NCI-H748 (cell line): Measurements from ENCODE around the gene BLM.
"Not testable (repeated sequence)": the region's sequence is repeated elsewhere in the genome, so short reads cannot be mapped to it uniquely, and the experiment has no call there.

ENCODE experiments used
- DNase-seq: peaks from one replicate; lab custom pipeline; 2025; ENCODE audit not compliant: unreplicated experiment; lab: John Stamatoyannopoulos, UW

BLM gene

DNA sequence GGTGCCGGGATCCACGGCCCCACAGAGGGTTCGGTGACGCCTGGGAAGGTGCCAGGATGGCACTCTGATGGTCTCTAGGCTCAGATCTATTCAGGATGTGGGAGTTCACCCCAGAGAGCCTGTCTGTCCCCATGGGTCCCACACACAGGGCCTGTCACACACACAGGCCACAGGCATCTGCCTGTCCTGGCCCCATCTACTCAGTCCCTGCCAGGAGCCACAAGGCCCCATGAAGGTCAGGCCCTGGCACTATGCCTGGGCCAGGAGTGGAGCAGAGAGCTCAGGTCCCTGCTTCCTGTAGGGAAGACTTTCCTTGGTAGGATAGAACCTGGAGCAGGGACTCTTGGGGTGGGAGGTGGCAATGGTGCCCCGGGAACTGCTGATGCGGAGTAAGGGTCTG is 102.2 kb downstream of the BLM start:
- no peak for DNase-seq

- no peak for DNase-seq
Observed at GRCh38 chr15:90819850-90820249, 102.7 kb downstream of the BLM start.

GRCh38 chr15:90820481-90820880 is 103.3 kb downstream of the BLM start:
- no peak for DNase-seq

DNA sequence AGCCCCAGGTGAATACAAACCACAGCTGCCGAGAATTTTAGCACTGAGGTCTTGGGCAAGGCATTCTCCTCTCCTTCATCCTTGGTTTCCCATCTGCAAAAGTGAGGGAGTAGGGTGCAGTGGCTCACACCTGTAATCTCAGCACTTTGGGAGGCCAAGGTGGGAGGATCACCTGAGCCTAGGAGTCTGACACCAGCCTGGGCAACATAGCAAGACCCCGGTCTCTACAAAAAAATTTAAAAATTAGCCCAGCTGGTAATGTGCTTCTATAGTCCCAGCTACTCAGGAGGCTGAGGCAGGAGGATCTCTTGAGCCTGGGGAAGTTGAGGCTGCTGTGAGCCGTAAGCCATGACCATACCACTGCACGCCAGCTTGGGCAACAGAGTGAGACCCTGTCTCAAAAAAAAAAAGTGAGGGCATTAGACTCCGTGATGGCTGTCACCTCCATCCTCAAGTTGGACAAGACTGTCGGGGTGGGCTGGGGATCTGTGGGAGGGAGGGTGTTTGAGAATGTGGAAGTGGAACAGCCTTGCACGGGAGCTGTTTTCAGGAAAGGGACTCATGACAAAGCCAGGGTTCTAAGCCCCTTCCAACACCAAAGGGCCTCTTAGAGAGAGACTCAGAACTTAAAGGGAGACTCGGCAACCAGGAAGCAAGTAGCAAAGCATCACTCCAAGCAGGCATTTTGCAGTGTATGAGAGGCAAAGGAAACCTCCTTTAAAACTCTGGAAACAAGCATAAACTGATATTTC is 105.2 kb downstream of the BLM start:
- DNase-seq: no peak

DNA sequence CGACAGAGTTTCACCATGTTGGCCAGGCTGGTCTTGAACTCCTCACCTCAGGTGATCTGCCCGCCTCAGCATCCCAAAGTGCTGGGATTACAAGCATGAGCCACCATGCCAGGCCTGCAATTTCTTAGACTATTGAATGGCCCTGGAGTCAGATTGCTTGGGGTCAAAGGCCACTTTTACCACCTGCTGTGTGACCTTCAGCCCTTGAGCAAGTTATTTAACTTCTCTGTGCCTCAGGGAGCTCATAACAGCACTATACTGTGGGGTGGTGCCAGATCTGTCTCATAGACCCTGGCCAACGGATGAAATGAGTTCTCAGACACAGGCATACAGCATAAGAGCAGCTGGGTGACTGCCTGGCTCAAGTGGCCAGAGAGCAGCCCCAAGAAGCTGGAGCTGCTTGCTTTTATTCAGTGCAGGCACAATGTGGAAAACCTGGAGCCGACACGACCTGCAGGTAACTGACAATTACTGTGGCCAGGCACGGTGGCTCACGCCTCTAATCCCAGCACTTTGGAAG is 106.4 kb downstream of the BLM start:
- no peak for DNase-seq

DNA sequence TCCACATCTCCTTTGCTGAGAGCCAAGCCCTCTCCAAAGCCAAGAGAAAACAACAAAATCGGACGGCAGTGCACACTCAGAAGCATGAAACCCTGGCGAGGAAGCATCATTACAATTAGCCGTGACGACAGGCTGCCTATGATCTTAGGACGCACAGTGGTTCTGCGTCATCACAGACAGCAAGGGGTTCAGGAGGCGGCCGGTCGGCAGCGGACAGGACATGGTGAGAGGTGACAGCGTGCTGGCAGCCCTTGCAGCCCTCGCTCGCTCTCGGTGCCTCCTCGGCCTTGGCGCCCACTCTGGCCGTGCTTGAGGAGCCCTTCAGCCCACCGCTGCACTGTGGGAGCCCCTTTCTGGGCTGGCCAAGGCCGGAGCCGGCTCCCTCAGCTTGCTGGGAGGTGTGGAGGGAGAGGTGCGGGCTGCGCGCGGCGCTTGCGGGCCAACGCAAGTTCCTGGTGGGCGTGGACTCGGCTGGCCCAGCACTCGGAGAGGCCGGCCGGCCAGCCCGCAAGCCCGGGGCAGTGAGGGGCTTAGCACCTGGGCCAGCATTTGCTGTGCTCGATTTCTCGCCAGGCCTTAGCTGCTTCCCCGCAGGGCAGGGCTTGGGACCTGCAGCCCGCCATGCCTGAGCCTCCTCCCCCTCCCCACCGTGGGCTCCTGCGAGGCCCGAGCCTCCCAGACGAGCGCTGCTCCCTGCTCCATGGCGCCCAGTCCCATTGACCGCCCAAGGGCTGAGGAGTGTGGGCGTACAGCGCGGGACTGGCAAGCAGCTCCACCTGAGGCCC is 108.2 kb downstream of the BLM start:
- not testable (repeated sequence) for DNase-seq

DNA sequence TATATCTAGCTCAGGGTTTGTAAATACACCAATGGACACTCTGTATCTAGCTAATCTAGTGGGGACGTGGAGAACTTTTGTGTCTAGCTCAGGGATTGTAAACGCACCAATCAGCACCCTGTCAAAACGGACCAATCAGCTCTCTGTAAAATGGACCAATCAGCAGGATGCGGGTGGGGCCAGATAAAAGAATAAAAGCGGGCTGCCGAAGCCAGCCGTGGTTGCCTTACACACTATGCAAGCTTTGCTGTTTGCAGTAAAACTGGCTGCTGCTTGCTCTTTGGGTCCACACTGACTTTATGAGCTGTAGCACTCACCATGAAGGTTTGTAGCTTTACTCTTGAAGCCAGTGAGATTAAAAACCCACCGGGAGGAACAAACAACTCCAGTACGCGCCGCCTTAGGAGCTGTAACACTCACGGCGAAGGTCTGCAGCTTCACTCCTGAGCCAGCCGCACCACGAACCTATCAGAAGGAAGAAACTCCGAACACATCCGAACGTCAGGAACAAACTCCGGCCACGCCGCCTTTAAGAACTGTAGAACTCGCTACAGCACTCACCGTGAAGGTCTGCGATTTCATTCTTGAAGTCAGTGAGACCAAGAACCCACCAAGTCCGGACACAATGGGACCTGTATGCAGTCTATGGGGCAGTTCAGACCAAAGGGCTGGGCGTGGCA is 109.2 kb downstream of the BLM start:
- DNase-seq: not testable (repeated sequence)

- DNase-seq: no peak
Observed at GRCh38 chr15:90826886-90827435, 109.8 kb downstream of the BLM start.

DNA sequence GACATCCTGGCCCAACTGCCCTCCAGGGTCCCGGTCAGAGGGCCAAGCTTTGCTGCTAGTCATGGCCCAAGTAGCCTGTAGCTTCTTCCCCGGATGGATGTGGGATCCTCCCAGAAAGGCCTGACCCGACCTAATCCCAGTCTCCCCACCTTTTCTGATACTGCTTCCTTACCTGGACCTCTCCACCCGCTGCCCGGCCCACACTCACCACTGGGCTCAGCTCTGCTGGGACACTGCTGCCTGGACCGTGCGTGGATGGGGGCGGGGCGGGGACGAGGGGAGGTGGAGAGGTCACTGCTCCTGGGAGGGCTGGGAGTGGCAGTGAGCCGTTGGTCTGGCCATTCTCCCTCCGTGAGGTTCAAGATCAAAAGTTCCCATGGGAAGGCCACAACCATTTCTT is 111.0 kb downstream of the BLM start:
- DNase-seq: no peak

DNA sequence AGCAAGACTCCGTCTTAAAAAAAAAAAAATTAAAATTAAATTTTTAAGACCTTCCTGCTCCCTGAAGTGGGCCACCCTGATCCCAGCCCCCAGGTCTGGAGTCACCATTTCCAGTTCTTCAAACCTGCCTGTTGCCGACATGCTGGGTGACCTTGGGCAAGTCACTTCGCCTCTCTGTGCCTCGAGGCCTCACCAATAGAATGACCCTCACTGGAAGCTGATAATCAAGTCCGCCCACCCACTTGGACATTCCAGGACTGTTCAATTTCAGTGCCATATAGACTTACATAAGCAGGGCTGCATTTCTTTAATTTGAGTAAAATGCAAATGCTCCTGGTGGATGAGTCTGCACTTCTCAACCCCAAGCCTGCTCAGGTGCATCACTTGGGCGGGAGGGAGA is 112.0 kb downstream of the BLM start:
- DNase-seq: no peak

DNA sequence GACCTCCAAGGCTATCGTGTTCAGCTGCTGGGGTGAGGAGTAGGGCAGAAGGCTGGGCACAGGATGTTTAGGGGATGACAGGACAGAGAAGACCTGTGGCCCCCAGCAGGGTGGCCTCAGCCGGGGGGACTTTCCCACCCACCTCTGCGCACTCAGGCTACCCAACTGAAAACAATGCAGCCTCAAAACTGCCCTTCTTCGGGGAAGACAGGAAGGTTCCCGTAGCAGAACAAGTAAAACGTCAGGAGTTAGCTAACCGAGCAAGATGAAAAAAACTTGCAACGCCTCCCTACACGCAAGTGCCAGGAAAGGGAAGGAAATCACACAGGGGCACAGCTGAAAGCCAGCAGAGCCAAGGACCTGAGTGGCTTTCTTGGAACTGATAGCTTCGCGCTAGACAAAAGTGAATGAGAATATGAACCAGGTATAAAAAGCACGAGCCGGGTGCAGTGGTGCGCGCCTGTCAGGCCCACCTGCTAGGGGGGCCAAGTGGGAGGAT is 112.8 kb downstream of the BLM start:
- no peak for DNase-seq

DNA sequence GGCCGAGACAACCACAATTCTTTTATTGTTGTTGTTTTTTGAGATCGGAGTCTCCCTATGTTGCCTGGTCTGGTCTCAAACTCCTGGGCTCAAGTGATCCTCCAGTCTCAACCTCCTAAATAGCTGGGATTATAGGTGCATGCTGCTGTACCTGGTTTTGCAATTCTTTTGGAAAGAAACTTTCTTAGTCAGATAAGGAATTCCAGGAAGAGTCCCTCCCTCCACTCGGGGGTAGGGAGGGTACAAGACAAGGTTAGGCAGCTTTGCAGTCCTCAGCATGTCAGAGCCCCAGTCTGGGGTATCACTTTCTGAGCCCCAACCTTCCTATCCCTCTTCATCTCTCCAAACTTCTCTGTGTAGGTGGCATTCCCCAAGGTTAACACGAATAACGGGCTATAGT is 117.5 kb downstream of the BLM start:
- DNase-seq: no peak

DNA sequence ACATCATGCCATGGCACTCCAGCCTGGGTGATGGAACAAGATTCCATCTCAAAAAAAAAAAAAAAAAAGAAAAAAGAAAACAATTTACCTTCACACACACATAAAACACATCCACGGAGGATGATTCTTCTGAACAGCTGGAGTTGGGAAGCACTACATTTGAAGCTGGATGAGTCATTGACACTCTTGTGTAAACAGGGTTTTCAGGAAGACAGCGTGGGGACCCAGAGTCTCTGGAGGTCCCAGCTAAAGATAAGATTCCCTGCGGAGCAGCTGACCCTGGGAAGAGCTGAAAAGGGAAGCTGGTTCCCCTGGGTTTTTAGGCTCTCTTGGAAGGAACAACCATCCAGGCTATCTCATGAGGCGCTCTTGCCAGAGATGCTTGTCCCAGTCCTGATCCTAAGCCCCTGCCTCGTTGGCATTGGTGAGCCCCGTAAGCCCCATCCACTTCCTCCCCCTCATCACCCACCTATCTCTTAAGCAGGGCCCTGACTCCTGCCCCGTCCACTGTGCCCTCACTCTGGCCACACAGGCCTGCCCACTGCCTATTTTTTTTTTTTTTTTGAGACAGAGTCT is 119.2 kb downstream of the BLM start:
- no peak for DNase-seq

DNA sequence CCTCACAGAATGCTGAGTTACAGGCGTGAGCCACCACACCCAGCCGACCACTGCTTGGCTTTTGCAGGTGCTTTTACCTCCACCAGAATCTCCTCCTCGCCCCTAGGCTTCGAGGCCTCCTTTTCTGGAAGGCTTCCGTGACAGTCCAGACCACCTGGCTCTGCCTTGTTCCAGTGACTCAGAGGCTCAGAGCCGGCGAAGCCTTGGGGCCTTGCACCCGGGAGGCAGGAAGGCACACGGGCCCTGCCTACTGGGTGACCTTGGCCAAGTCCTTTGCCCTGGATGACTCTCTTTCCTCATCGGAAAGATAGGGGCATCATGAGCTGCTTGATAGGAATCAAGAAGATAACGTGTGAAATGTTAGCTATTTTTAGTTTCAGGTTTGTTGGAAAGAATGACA is 119.9 kb downstream of the BLM start:
- no peak for DNase-seq

GRCh38 chr15:90838139-90838538 is 121.0 kb downstream of the BLM start:
- DNase-seq: no peak

DNA sequence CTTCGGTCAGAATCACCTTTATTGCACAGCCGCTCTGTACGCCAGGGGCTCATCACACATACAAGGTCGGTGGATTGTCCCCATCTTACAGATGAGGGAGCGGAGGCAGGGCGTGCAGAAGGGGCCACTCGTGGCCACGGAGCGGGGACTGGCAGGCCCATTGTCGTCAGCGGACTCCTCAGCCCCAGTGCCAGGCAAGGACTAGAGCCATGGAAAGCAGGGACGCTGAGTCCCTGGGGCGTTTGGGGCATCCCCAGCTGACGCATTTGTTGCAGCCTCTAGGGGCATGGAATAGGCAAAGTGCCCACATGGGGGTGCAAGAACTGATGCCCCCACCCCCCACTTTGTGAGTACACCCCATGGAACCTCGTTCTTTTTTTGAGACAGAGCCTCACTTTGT is 121.4 kb downstream of the BLM start:
- no peak for DNase-seq

DNA sequence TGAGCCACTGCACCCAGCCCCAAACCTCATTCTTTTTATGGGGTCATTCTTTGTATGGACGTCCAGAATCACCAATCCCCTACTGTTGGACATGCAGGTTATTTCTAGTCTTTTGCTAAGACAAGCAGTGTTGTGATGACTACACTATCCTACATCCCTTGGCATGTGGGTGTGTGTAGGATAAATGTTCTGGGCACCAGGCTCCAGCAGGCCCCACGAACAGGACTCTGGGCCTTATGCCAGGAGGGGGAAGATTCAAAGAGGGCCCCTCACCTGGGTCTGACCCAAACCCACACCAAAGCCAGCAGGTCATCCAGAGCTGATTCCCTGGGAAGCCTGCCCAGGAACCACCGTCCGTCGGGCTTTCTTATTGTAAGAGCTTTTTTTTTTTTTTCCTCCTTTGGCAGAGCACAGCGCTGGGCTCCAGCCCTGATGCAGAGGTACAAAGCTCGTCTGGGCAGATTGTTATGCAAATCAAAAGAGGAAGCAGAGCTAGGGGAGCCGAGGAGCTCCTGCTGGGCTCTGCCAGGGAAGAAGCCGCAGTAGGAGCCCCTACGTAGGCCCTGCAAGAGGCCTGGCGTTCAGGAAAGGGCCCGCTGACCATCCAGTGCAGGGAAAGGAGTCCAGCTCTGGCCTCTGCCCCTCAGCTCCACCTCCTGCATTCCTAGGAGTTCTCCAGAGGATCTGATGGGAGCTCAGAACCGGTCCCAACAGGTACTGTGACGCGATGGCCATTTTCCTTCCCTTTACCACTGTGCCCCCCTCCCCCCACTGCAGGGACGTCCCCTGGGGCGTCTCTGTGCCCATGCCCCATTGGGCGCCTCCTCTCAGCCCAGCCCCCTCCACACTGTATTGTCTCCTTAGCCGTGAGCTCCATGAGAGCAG is 122.3 kb downstream of the BLM start:
- DNase-seq: no peak

DNA sequence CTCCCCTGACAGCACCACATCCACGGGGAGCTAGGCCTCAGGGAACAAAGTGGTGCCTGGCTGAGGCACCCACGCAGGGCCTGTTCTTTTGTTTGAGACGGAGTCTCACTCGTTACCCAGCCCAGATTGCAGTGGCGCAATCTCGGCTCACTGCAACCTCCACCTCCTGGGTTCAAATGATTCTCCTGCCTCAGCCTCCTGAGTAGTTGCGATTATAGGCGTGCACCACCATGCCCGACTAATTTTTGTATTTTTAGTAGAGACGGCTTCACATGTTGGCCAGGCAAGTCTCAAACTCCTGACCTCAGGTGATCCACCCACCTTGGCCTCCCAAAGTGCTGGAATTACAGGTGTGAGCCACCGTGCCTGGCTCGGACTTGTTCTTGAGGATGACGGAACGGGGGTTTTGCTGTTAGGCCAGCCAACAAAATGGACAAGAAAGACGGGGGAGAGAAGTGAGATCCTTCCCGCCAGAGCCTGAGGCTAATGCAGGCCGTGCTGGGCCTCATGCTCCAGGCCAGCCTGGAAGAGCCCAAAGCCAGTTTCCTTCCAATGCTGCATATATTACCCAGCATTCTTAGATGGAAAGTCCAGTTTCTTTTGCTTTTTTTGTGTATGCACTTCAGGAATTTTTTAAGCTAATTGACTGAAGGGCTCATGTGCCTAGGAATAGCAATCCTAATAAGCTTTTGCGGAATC is 123.2 kb downstream of the BLM start:
- no peak for DNase-seq

GRCh38 chr15:90840954-90841353 is 123.8 kb downstream of the BLM start:
- no peak for DNase-seq
